DOHH2 (cell line): ENCODE data around the gene EBF3.

Source experiments
- H3F3A ChIP-seq: fragments of 200-600 bp; sonication (generic), shearing (Covaris generic); 2 replicates; pipeline ENCODE4 v1.6.0; 2016; ENCODE audit warnings: antibody characterized with exemption, mild to moderate bottlenecking; ENCODE audit not compliant: control insufficient read depth, insufficient read depth
- H3K27ac ChIP-seq: fragments of 200-600 bp; sonication (generic); 2 replicates; pipeline ENCODE4 v1.5.1; 2014; ENCODE audit warnings: low read depth, mild to moderate bottlenecking, low read length, moderate library complexity
- H3K27me3 ChIP-seq: fragments of 200-600 bp; sonication (generic); 2 replicates; pipeline ENCODE4 v1.6.1; 2014; ENCODE audit warnings: mild to moderate bottlenecking, low read length, mixed read lengths; ENCODE audit not compliant: control insufficient read depth
- H3K36me3 ChIP-seq: fragments of 200-600 bp; sonication (generic); 2 replicates; pipeline ENCODE4 v1.6.1; 2014; ENCODE audit warnings: mild to moderate bottlenecking, low read length, moderate library complexity, mixed read lengths; ENCODE audit not compliant: control insufficient read depth
- H3K4me1 ChIP-seq: fragments of 200-600 bp; sonication (generic); 2 replicates; pipeline ENCODE4 v1.6.1; 2014; ENCODE audit warnings: mild to moderate bottlenecking, low read length, mixed read lengths; ENCODE audit not compliant: control insufficient read depth
- H3K4me2 ChIP-seq: fragments of 200-600 bp; sonication (generic); 2 replicates; pipeline ENCODE4 v1.6.0; 2014; ENCODE audit warnings: mild to moderate bottlenecking, low read length, moderate library complexity
- H3K4me3 ChIP-seq: fragments of 200-600 bp; sonication (generic); 2 replicates; pipeline ENCODE4 v1.5.1; 2014; ENCODE audit warnings: mild to moderate bottlenecking, low read length, mixed read lengths
- H3K79me2 ChIP-seq: fragments of 200-600 bp; sonication (generic); 2 replicates; pipeline ENCODE4 v1.6.1; 2014; ENCODE audit warnings: mild to moderate bottlenecking, low read length, mixed read lengths; ENCODE audit not compliant: control insufficient read depth
- H3K9me2 ChIP-seq: fragments of 200-600 bp; sonication (generic); replicated peaks from 2 replicates; pipeline ENCODE4 v1.6.1; 2014; ENCODE audit warnings: mild to moderate bottlenecking, low read length, mixed read lengths; ENCODE audit not compliant: control insufficient read depth
- H3K9me3 ChIP-seq: fragments of 200-600 bp; sonication (generic); 2 replicates; pipeline ENCODE4 v1.6.1; 2014; ENCODE audit warnings: antibody characterized with exemption, low read length, mixed read lengths; ENCODE audit not compliant: control insufficient read depth, insufficient read depth
- H4K20me1 ChIP-seq: fragments of 200-600 bp; sonication (generic); 2 replicates; pipeline ENCODE4 v1.6.0; 2014; ENCODE audit warnings: low read depth, mild to moderate bottlenecking, antibody characterized with exemption, low read length, moderate library complexity; ENCODE audit not compliant: control insufficient read depth, insufficient read depth
- EZH2phosphoT487 ChIP-seq: fragments of 200-600 bp; sonication (generic); IDR thresholded peaks from 2 replicates; pipeline ENCODE4 v1.6.1; 2017; ENCODE audit warnings: borderline replicate concordance, mild to moderate bottlenecking, antibody characterized with exemption, low read length, moderate library complexity, mixed read lengths
- TF ChIP-seq, protein P1 (sequence below): fragments of 200-600 bp; sonication (generic); IDR thresholded peaks from one replicate; pipeline ENCODE4 v1.5.1; 2014; ENCODE audit warnings: antibody characterized with exemption, mild to moderate bottlenecking, low read depth, low read length; ENCODE audit not compliant: poor library complexity, severe bottlenecking

Gene EBF3

GRCh38 chr10:129911451-129912165, 52.5 kb downstream of the EBF3 start:
- Histone ChIP-seq H3K27me3 (no peaks in the 10 kb centered on the region), H3K27ac (no peak overlapping the region), H3K36me3 (no peaks in the 10 kb centered on the region), H3K9me2 (no peaks in the 10 kb centered on the region), H3K4me1 (no peaks in the 10 kb centered on the region), H3K4me3 (no peak overlapping the region), H3K4me2 (no peak overlapping the region), H3F3A (no peaks in the 10 kb centered on the region), H3K79me2 (no peaks in the 10 kb centered on the region), H3K9me3 (no peaks in the 10 kb centered on the region), H4K20me1 (no peaks in the 10 kb centered on the region)
- TF ChIP-seq EZH2phosphoT487 = no peak

DNA sequence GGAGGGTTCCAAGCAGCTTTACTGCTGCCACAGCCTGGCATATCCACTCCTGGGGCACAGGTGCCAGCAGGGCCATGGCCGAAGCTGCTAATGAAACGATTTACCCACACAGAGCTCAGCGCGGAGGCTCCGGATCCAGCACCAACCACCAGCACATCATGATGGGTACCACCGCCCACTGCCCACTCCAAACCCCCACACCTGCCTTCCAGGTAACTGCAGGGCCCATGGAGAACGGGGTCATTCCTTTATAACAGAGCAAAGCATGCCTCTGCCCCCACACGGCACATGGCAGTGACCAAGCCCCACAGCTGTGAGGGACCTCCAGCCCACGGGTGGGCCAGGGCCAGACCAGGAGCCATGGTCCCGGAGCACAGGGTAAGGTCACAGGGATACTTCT, 53.2 kb downstream of the EBF3 start:
- H3K36me3 ChIP-seq = no peaks in the 10 kb centered on the region
- H3K4me1 ChIP-seq = no peaks in the 10 kb centered on the region
- no peaks in the 10 kb centered on the region for H3K79me2 ChIP-seq
- H3K27me3 ChIP-seq = no peaks in the 10 kb centered on the region
- H3K27ac ChIP-seq = no peak overlapping the region
- no peak overlapping the region for H3K4me3 ChIP-seq
- no peak overlapping the region for H3K4me2 ChIP-seq
- H3K9me3 ChIP-seq = no peaks in the 10 kb centered on the region
- H4K20me1 ChIP-seq = no peaks in the 10 kb centered on the region
- no peaks in the 10 kb centered on the region for H3K9me2 ChIP-seq
- TF ChIP-seq, protein P1, sequence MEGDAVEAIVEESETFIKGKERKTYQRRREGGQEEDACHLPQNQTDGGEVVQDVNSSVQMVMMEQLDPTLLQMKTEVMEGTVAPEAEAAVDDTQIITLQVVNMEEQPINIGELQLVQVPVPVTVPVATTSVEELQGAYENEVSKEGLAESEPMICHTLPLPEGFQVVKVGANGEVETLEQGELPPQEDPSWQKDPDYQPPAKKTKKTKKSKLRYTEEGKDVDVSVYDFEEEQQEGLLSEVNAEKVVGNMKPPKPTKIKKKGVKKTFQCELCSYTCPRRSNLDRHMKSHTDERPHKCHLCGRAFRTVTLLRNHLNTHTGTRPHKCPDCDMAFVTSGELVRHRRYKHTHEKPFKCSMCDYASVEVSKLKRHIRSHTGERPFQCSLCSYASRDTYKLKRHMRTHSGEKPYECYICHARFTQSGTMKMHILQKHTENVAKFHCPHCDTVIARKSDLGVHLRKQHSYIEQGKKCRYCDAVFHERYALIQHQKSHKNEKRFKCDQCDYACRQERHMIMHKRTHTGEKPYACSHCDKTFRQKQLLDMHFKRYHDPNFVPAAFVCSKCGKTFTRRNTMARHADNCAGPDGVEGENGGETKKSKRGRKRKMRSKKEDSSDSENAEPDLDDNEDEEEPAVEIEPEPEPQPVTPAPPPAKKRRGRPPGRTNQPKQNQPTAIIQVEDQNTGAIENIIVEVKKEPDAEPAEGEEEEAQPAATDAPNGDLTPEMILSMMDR = no peak
- no peaks in the 10 kb centered on the region for H3F3A ChIP-seq

DNA sequence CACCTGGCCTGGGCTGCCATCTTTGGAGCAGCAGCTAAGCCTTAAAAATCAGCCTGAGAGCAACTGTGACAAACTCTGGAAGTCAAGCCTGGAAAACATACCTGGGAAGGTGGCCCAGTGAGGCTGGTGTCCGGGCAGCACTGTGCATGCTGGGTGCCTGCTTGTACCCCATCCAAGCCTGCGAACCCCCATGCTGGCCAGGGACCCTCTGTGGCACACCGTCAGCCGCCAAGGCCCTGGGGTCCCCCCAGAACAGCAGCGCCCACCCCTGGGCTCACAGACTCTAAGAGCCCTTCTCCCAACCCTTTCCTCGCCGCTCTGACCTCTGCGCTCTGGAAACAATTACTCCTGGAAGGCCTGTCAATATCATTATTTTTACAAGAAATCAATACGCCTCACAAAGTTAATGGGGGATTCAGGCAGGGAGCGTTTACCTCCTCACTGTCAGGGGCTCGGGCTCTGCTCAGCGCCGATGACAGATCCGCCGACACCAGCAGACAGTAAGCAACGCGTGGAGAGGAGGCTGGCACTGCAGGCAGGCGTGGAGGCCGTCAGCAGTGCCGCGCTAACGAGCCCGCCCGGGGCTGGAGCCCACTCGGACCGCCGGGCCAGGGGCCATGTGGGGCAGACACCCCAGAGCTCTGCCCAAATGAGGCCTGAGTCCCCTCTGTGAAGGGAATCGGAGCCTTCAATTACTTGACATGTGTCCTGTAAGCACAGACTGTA, 54.4 kb downstream of the EBF3 start:
- Histone ChIP-seq H3K9me2 (no peaks in the 10 kb centered on the region), H4K20me1 (no peaks in the 10 kb centered on the region), H3K9me3 (no peaks in the 10 kb centered on the region), H3K4me1 (no peaks in the 10 kb centered on the region), H3K27ac (no peak overlapping the region), H3K4me2 (no peak overlapping the region), H3K4me3 (no peak overlapping the region), H3K79me2 (no peaks in the 10 kb centered on the region), H3F3A (no peaks in the 10 kb centered on the region), H3K36me3 (no peaks in the 10 kb centered on the region), H3K27me3 (no peaks in the 10 kb centered on the region)
- TF ChIP-seq, protein P1 = no peak
- no peak for TF ChIP-seq EZH2phosphoT487

- Histone ChIP-seq H3K9me3 (no peaks in the 10 kb centered on the region), H3K27me3 (no peaks in the 10 kb centered on the region), H3K36me3 (no peaks in the 10 kb centered on the region), H3K4me1 (no peaks in the 10 kb centered on the region), H3K79me2 (no peaks in the 10 kb centered on the region), H3K4me3 (no peak overlapping the region), H4K20me1 (no peaks in the 10 kb centered on the region), H3K9me2 (no peaks in the 10 kb centered on the region), H3K4me2 (no peak overlapping the region), H3K27ac (no peak overlapping the region), H3F3A (no peaks in the 10 kb centered on the region)
- no peak for TF ChIP-seq EZH2phosphoT487
- TF ChIP-seq, protein P1 = no peak
Observed at GRCh38 chr10:129909080-129909479, 55.0 kb downstream of the EBF3 start.
